Measurements from ENCODE around the gene UBAP2L. TPM values are rescaled to one million over a fixed set of nuclear protein-coding genes. Genes with fewer than 3 reads are reported as not detected.
"Not testable (repeated sequence)": the region's sequence is repeated elsewhere in the genome, so short reads cannot be mapped to it uniquely, and the experiment has no call there.

UBAP2L gene
- polyA plus RNA-seq, 4 donors, result 29.7 to 133 (median 41.1) TPM

DNA sequence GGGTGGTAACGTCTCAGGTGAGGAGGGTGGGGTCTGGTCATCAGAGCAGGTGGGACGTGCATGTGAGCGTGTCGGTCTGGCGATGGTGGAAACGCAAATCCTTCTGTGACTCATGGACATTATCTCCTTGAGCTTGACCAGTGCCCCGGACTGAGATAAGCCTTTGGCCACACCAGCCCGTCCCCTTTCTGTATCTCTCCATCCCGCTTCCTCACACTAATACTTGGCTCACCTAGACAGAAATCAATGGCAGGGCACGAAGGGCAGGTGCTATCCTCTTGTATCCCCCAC is 92.3 kb downstream of the UBAP2L start:
- WGBS, 3 donors, result 61 to 71% (median 62%) methylated on average over 9 to 10 of the region's 10 CpGs
- no peak for FAIRE-seq
- Histone ChIP-seq H3K36me3 (ENCODE audit: control insufficient read depth in 3 of 3, insufficient read depth in 2 of 3, low read depth in 1 of 3, low read length in 3 of 3) (no peaks in the 10 kb centered on the region), H3K9me3 (ENCODE audit: control insufficient read depth in 2 of 2, insufficient read depth in 1 of 2, low read depth in 1 of 2, low read length in 1 of 2) (peaks cover 0 to 16% of the 10 kb centered on the region in 2 donors), H3K4me3 (ENCODE audit: low read depth in 1 of 3, low read length in 3 of 3) (no peak overlapping the region), H3K27me3 (ENCODE audit: control insufficient read depth in 3 of 3, insufficient read depth in 3 of 3, low read length in 3 of 3) (no peaks in the 10 kb centered on the region), H3K27ac (ENCODE audit: low read depth in 1 of 3, low read length in 2 of 3) (no peak overlapping the region), H3K4me1 (ENCODE audit: control insufficient read depth in 3 of 3, insufficient read depth in 2 of 3, low read depth in 1 of 3, low read length in 2 of 3) (no peaks in the 10 kb centered on the region)
- DNase-seq, result no peak

DNA sequence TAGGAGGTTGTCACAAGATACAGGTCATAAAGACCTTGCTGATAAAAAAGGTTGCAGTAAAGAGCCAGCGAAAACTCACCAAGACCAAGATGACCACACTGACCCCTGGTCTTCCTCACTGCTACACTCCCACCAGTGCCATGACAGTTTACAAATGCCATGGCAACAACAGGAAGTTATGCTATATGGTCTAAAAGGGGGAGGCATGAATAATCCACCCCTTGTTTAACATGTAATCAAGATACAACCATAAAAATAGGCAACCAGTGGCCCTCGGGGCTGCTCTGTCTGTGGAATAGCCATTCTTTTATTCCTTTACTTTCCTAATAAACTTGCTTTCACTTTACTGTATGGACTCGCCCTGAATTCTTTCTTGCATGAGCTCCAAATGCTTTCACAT is 93.5 kb downstream of the UBAP2L start:
- not testable (repeated sequence) for FAIRE-seq; H3K27ac ChIP-seq (ENCODE audit: low read depth in 1 of 3, low read length in 2 of 3)
- WGBS, 3 donors, result 46 to 70% (median 53%) methylated on average over 3 of the region's 3 CpGs

DNA sequence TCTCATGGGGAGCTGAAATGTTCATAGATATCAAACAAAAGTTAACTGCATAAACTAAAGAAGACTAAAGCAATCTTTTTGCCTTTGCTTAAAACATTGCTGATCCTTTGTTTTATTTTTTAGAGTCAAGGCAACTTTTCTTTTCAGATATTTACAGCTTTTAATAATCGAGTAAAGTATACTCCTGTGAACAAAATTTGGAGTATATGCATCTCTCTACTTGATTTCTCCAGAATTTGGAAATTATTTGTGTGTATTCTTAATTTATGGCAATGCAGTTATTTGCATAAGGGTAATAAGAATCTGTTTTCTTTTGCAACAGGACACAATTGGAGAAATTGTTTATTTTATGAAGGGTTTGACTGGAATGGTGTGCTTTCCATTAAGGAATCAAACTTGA is 95.9 kb downstream of the UBAP2L start:
- Histone ChIP-seq H3K4me1 (ENCODE audit: control insufficient read depth in 3 of 3, insufficient read depth in 2 of 3, low read depth in 1 of 3, low read length in 2 of 3) (peaks cover 0 to 4% (median 0%) of the 10 kb centered on the region in 3 donors), H3K4me3 (ENCODE audit: low read depth in 1 of 3, low read length in 3 of 3) (no peak overlapping the region), H3K9me3 (ENCODE audit: control insufficient read depth in 2 of 2, insufficient read depth in 1 of 2, low read depth in 1 of 2, low read length in 1 of 2) (peaks cover 0 to 10% of the 10 kb centered on the region in 2 donors), H3K36me3 (ENCODE audit: control insufficient read depth in 3 of 3, insufficient read depth in 2 of 3, low read depth in 1 of 3, low read length in 3 of 3) (no peaks in the 10 kb centered on the region), H3K27ac (ENCODE audit: low read depth in 1 of 3, low read length in 2 of 3) (no peak overlapping the region), H3K27me3 (ENCODE audit: control insufficient read depth in 3 of 3, insufficient read depth in 3 of 3, low read length in 3 of 3) (no peaks in the 10 kb centered on the region)
- no peak for FAIRE-seq
- DNase-seq, result no peak
- 38 to 94% (median 84%) methylated on average over 1 of the region's 1 CpG for WGBS, 3 donors

More for the DNA sequence above, 93.5 kb downstream of the UBAP2L start:
- peaks cover 0 to 10% of the 10 kb centered on the region in 2 donors for H3K9me3 ChIP-seq (ENCODE audit: control insufficient read depth in 2 of 2, insufficient read depth in 1 of 2, low read depth in 1 of 2, low read length in 1 of 2)
- H3K27me3 ChIP-seq (ENCODE audit: control insufficient read depth in 3 of 3, insufficient read depth in 3 of 3, low read length in 3 of 3); H3K4me3 ChIP-seq (ENCODE audit: low read depth in 1 of 3, low read length in 3 of 3); H3K4me1 ChIP-seq (ENCODE audit: control insufficient read depth in 3 of 3, insufficient read depth in 2 of 3, low read depth in 1 of 3, low read length in 2 of 3); H3K36me3 ChIP-seq (ENCODE audit: control insufficient read depth in 3 of 3, insufficient read depth in 2 of 3, low read depth in 1 of 3, low read length in 3 of 3); DNase-seq: not testable (repeated sequence)

DNA sequence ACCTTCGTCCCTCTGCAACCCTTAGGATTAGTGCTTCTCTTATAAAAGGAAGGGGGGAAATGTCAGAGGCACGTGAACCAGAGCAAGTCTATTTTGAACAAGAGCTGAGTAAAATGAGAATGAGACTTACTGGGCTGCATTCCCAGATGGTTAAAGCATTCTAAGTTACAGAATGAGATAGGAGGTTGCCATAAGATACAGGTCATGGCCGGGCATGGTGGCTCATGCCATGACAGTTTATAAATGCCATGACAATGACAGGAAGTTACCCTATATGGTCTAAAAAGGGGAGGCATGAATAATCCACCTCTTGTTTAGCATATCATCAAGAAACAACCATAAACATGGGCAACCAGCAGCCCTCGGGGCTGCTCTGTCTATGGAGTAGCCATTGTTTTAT is 97.6 kb downstream of the UBAP2L start:
- H3K4me1 ChIP-seq (ENCODE audit: control insufficient read depth in 3 of 3, insufficient read depth in 2 of 3, low read depth in 1 of 3, low read length in 2 of 3), result peaks cover 0 to 13% (median 0%) of the 10 kb centered on the region in 3 donors
- DNase-seq, result no peak
- peaks cover 0 to 6% (median 0%) of the 10 kb centered on the region in 3 donors for H3K36me3 ChIP-seq (ENCODE audit: control insufficient read depth in 3 of 3, insufficient read depth in 2 of 3, low read depth in 1 of 3, low read length in 3 of 3)
- 57 to 70% (median 66%) methylated on average over 4 of the region's 4 CpGs for WGBS, 3 donors
- no peak overlapping the region for H3K4me3 ChIP-seq (ENCODE audit: low read depth in 1 of 3, low read length in 3 of 3)
- peaks cover 0 to 10% of the 10 kb centered on the region in 2 donors for H3K9me3 ChIP-seq (ENCODE audit: control insufficient read depth in 2 of 2, insufficient read depth in 1 of 2, low read depth in 1 of 2, low read length in 1 of 2)
- no peak overlapping the region for H3K27ac ChIP-seq (ENCODE audit: low read depth in 1 of 3, low read length in 2 of 3)
- FAIRE-seq, result no peak
- H3K27me3 ChIP-seq (ENCODE audit: control insufficient read depth in 3 of 3, insufficient read depth in 3 of 3, low read length in 3 of 3), result no peaks in the 10 kb centered on the region

Other genes with a start within 250 kb of the UBAP2L start
- gene JTB, start 243.3 kb upstream of the UBAP2L start, polyA plus RNA-seq, result 100 to 1,000 TPM; 139 to 307 (median 237) TPM
- 100 to 1,000 TPM; 117 to 179 (median 136) TPM for gene RAB13, start 234.6 kb upstream of the UBAP2L start, polyA plus RNA-seq
- gene RPS27, start 230.2 kb upstream of the UBAP2L start, polyA plus RNA-seq, result over 10,000 TPM in 2 of 4 donors, 1,000 to 10,000 TPM in 2; 6,335 to 13,657 (median 9,525) TPM
- under 1 TPM in 2 of 4 donors, not detected in 2; 0.01 to 0.03 TPM for gene NUP210L, start 65.9 kb upstream of the UBAP2L start, polyA plus RNA-seq
- 100 to 1,000 TPM; 244 to 335 (median 277) TPM for gene TPM3, start 28.9 kb upstream of the UBAP2L start, polyA plus RNA-seq
- gene CFAP141, start 14.6 kb upstream of the UBAP2L start, polyA plus RNA-seq, result not detected
- 100 to 1,000 TPM in 3 of 4 donors, 10 to 100 TPM in 1; 63.2 to 131 (median 119) TPM for gene HAX1, start 51.7 kb downstream of the UBAP2L start, polyA plus RNA-seq
- 100 to 1,000 TPM in 1 of 4 donors, 10 to 100 TPM in 1, 1 to 10 TPM in 1, under 1 TPM in 1; 0.30 to 103 (median 22.5) TPM for gene AQP10, start 100.1 kb downstream of the UBAP2L start, polyA plus RNA-seq
- 10 to 100 TPM in 3 of 4 donors, 1 to 10 TPM in 1; 3.9 to 19.7 (median 14.9) TPM for gene ATP8B2, start 104.6 kb downstream of the UBAP2L start, polyA plus RNA-seq
- gene IL6R, start 184.4 kb downstream of the UBAP2L start, polyA plus RNA-seq, result 10 to 100 TPM in 3 of 4 donors, 1 to 10 TPM in 1; 8.8 to 21.2 (median 11.2) TPM

Data from small intestine (tissue), 7 donors.